Heart right ventricle (tissue), 16 donors: ENCODE results near the gene HVCN1. TPM values are rescaled to one million over a fixed set of nuclear protein-coding genes. Genes with fewer than 3 reads are reported as not detected.
A peak's percentile ranks its signal among the peaks of the same experiment; 100 is the strongest.

ENCODE experiments used
- ATAC-seq, 8 donors: fragments of 200-7000 bp; cut with Tn5 transposase; one replicate each; pipeline ENCODE4 v1.9.1; 2020; ENCODE audit warnings: mild to moderate bottlenecking in 8 of 8, moderate library complexity in 8 of 8, moderate number of reproducible peaks in 1 of 8
- DNase-seq, 2 donors: peaks; one replicate each; pipeline ENCODE4 v3.0.0-alpha.2; 2020
- H3K27ac ChIP-seq, 10 donors: fragments of 200-600 bp; sonication (generic) in 2 of 10; one replicate each; pipeline versions ENCODE4 v1.5.0 to v1.8.0; 2020 to 2022; ENCODE audit warnings: mild to moderate bottlenecking in 3 of 10
- H3K27me3 ChIP-seq, 7 donors: fragments of 200-600 bp; one replicate each; pipeline ENCODE4 v1.8.0; 2021 to 2022; ENCODE audit warnings: mild to moderate bottlenecking in 2 of 7
- H3K36me3 ChIP-seq, 9 donors: fragments of 200-600 bp; sonication (generic) in 1 of 9; one replicate each; pipeline versions ENCODE4 v1.5.0 to v1.8.0; 2020 to 2022; ENCODE audit warnings: mild to moderate bottlenecking in 2 of 9
- H3K4me1 ChIP-seq, 9 donors: fragments of 200-600 bp; sonication (generic) in 1 of 9; one replicate each; pipeline versions ENCODE4 v1.5.0 to v1.8.0; 2020 to 2022; ENCODE audit warnings: mild to moderate bottlenecking in 4 of 9
- H3K4me3 ChIP-seq, 10 donors: fragments of 200-600 bp; sonication (generic) in 2 of 10; one replicate each; pipeline versions ENCODE4 v1.5.0 to v1.8.0; 2020 to 2022; ENCODE audit warnings: mild to moderate bottlenecking in 7 of 10, moderate library complexity in 2 of 10
- H3K9me3 ChIP-seq, 11 donors: fragments of 200-600 bp in 10 of 11; sonication (generic) in 2 of 11; one replicate each; pipeline versions ENCODE4 v1.5.0 to v1.8.0; 2013 to 2022; ENCODE audit warnings: mild to moderate bottlenecking in 2 of 11, control low read depth in 1 of 11, moderate library complexity in 1 of 11
- CTCF ChIP-seq, 9 donors: fragments of 200-600 bp; sonication (generic) in 2 of 9; IDR thresholded peaks; one replicate each; pipeline versions ENCODE4 v1.5.0 to v1.8.0; 2021 to 2022; ENCODE audit warnings: antibody characterized with exemption in 9 of 9, mild to moderate bottlenecking in 5 of 9, moderate library complexity in 1 of 9
- WGBS, 2 donors: extraction: QIAGEN DNeasy Blood & Tissue Kit; methylation state at CpG; one replicate each; pipeline ENCODE4 v1.1.7; 2013; ENCODE audit warnings: inconsistent platforms in 1 of 2; 5-methylcytosine and 5-hydroxymethylcytosine counted together
- intact Hi-C, 10 donors: fragments of 100-400 bp; cut with DNase I; formaldehyde crosslinking; loops; one replicate each; pipeline versions ENCODE4 v1.11.1 to v1.14.2; 2022
- polyA plus RNA-seq, 2 donors: library from polyadenylated mRNA; stranded (reverse); fragments of 200-250 nt; gene quantifications; one replicate each; pipeline ENCODE4 v1.2.3, GENCODE V29; 2013
- total RNA-seq, 10 donors: library from RNA; stranded (reverse); fragmentation: NEBNext Ultra II Directional in 3 of 10; extraction: Animal tissue kit (Norgen Biotek cat#: 25700) in 3 of 10; gene quantifications; one replicate each; pipeline versions ENCODE4 v1.2.1 to v1.2.4, GENCODE V29; 2021 to 2023
- donor health status: Arrhythmogenic right ventricular cardiomyopathy.
- donor health status: ischemic (EF 13 %, LVEDD 7.1; RV severe dilation, severe dysfunction).
- donor health status: healthy with polysubstance abuse.
- donor health status: DM: no; HTN: yes; CAD: no.
- donor health status: DM: no; HTN: no; CAD: no.
- donor health status: ischemic (EF 25% LVEDD 6.9; RV normal size, moderate dysfunction).
- donor health status: ischemic (EF 25% LVEDD 5.7; RV mildly dilated, moderate dysfunction).
- donor health status: healthy.
- donor health status: DM: yes; HTN: yes; CAD: no.
- donor health status: Ischemic cardiomyopathy.
- donor health status: ischemic (EF 35%, LVEDD 5.7; RV mildly dilated, moderate dysfunction).
- donor health status: nonischemic (EF 11% LVEDD 7.7; RV severe dilation, severe dysfunction).
- donor health status: DM: yes; HTN: yes; CAD: no.
- donor health status: PGD.
- donor health status: ischemic (EF 29% LVEDD 5.4; RV normal size, mild dysfunction).
- donor health status: nonischemic (EF 23%, LVEDD 6.1; RV moderate dilation, normal function).

HVCN1 gene
- total and polyA plus RNA-seq, 12 donors = 5.1 to 74.1 (median 10.9) TPM

GRCh38 chr12:110696283-110696682 lies 7.4 kb upstream of the HVCN1 start:
- intact Hi-C loops = loop anchor here in 7 of 10 donors (5.0 to 10.0 kb wide), 9 partner anchors 44 to 231 kb away; partner anchors contain the start of genes TCTN1 (in 5 of the 7), FAM216A (in 1 of the 7), GPN3 (in 1 of the 7) and PPP1CC (in 1 of the 7)
- no peaks in the 10 kb centered on the region for H3K27me3 ChIP-seq
- H3K4me3 ChIP-seq = no peak overlapping the region
- WGBS, 2 donors = 87 to 88% methylated on average over 3 of the region's 3 CpGs
- no peak for ATAC-seq
- H3K36me3 ChIP-seq = no peaks in the 10 kb centered on the region
- TF ChIP-seq CTCF (IDR thresholded peaks at IDR 0.05) = no peak
- H3K9me3 ChIP-seq = no peaks in the 10 kb centered on the region
- no peak for DNase-seq
- H3K27ac ChIP-seq = no peak overlapping the region
- H3K4me1 ChIP-seq = peaks cover 9 to 74% (median 28%) of the 10 kb centered on the region in 9 donors

DNA sequence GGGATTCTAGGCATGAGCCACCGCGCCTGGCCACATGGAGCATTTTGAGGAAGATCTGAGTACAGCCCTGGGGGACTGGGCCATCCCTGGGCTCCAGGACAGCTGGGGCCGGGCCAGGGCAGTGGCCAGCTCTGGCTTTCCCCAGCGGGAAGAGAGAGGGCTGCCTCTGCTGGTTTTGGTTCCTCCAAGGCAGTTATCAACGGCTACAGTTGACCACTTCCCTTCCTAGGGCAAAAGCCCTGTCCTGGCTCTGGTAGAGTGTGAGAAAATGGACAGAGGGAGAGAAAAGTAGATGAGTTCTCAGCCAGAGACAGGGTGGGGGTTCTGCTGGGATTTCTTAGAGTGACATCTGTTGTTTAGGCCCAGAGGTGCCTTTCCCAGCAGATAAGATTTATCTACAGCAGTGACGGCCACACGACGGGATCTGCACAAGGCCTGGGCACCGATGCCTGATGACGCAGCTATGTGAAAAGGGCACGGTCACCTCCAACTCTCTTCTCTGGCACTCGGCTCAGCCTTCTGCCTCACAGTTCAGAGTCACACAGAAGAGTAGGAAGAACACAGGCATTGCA lies 5.5 kb upstream of the HVCN1 start:
- ATAC-seq = peak; percentile 15 to 87 (median 56)
- no peak for TF ChIP-seq CTCF (IDR thresholded peaks at IDR 0.05)
- intact Hi-C loops = loop anchor here in 5 of 10 donors (2.0 to 10.0 kb wide), 7 partner anchors 54 to 230 kb away; partner anchors contain the start of genes TCTN1 (in 2 of the 5), FAM216A (in 1 of the 5), GPN3 (in 1 of the 5) and RAD9B (in 1 of the 5)
- H3K27ac ChIP-seq = peak overlapping the region; percentile 32 to 88 (median 71)
- H3K27me3 ChIP-seq = no peaks in the 10 kb centered on the region
- H3K4me3 ChIP-seq = no peak overlapping the region
- H3K4me1 ChIP-seq = peaks cover 9 to 90% (median 25%) of the 10 kb centered on the region in 9 donors
- no peaks in the 10 kb centered on the region for H3K36me3 ChIP-seq
- WGBS, 2 donors = 47 to 51% methylated on average over 12 of the region's 12 CpGs
- no peaks in the 10 kb centered on the region for H3K9me3 ChIP-seq
- peak; percentile 38 to 69 for DNase-seq

DNA sequence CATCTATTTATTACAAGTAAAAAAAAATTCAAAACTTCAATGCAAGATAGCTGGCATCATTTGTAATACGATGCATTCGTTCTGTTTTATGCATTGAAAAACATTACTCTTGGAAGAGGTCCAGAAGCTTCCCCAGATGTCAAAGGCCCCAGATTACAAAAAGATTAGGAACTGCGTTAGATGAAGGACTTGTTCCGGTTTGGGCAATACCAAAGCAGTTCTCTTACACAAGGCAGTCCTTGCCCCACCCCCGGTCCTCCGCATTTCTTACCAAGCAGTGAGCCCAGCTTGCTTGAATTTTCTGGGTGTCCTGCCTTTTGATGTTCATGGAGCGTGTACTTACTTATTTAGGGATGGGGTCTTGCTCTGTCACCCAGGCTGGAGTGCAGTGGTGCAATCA lies 4.8 kb upstream of the HVCN1 start:
- WGBS, 2 donors = 68 to 80% methylated on average over 7 of the region's 7 CpGs
- Histone ChIP-seq H3K27me3 (no peaks in the 10 kb centered on the region), H3K36me3 (no peaks in the 10 kb centered on the region), H3K4me3 (no peak overlapping the region), H3K9me3 (no peaks in the 10 kb centered on the region), H3K27ac (peak overlapping the region; percentile 32 to 88 (median 71)), H3K4me1 (peaks cover 4 to 86% (median 23%) of the 10 kb centered on the region in 9 donors)
- ATAC-seq = no peak
- TF ChIP-seq CTCF (IDR thresholded peaks at IDR 0.05) = no peak
- no peak for DNase-seq
- intact Hi-C loops = loop anchor here in 5 of 10 donors (2.0 to 10.0 kb wide), 7 partner anchors 53 to 229 kb away; partner anchors contain the start of genes TCTN1 (in 2 of the 5), FAM216A (in 1 of the 5), GPN3 (in 1 of the 5) and RAD9B (in 1 of the 5)

DNA sequence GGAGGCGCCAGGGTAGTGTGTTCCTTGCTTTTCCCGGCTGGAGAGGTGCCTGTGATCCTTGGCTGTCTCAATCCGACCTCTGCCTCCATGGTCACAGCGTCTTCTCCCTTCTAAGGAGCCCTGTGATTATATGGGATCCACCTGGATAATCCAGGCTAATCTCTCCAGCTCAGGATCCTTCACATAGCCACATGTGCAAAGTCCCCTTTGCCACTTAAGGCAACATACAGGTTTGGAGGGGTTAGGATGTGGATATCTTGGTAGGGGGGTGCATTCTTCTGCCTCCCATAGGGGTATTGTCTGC lies 1.2 kb upstream of the HVCN1 start:
- Histone ChIP-seq H3K27ac (peak overlapping the region in 9 of 10 donors; percentile 71 to 88 (median 85)), H3K4me1 (peaks cover 9 to 79% (median 27%) of the 10 kb centered on the region in 9 donors), H3K27me3 (no peaks in the 10 kb centered on the region), H3K4me3 (peak overlapping the region in 4 of 10 donors; percentile 78 to 91 (median 83)), H3K36me3 (peaks cover 0 to 4% (median 0%) of the 10 kb centered on the region in 9 donors), H3K9me3 (peaks cover 0 to 4% (median 0%) of the 10 kb centered on the region in 11 donors)
- TF ChIP-seq CTCF (IDR thresholded peaks at IDR 0.05) = no peak
- DNase-seq = no peak
- intact Hi-C loops = loop anchor here in 4 of 10 donors (5.0 to 10.0 kb wide), 6 partner anchors 75 to 225 kb away; partner anchors contain the start of genes TCTN1 (in 2 of the 4), FAM216A (in 1 of the 4), GPN3 (in 1 of the 4) and RAD9B (in 1 of the 4)
- WGBS, 2 donors = 64 to 78% methylated on average over 4 of the region's 4 CpGs
- no peak for ATAC-seq
